ENCODE results near the gene TYW1B. TPM values are rescaled to one million over a fixed set of nuclear protein-coding genes. Genes with fewer than 3 reads are reported as not detected.
A peak's percentile ranks its signal among the peaks of the same experiment; 100 is the strongest.
"Not testable (repeated sequence)": the region's sequence is repeated elsewhere in the genome, so short reads cannot be mapped to it uniquely, and the experiment has no call there.

The TYW1B gene
- total and polyA plus RNA-seq, 4 experiments from 2014 or later = 0.30 to 8.4 (median 5.0) TPM

- Histone ChIP-seq H3K4me3 (ENCODE audit: low read length in 2 of 2) (no peak overlapping the region), H3K36me3 (ENCODE audit: insufficient read depth, low read length) (no peaks in the 10 kb centered on the region), H3K9me3 (ENCODE audit: control insufficient read depth in 1 of 2, low read length in 2 of 2) (no peaks in the 10 kb centered on the region), H3K4me1 (ENCODE audit: insufficient read depth, low read length) (no peaks in the 10 kb centered on the region), H3K27ac (ENCODE audit: low read depth, low read length) (no peak overlapping the region), H3K27me3 (ENCODE audit: insufficient read depth, low read length) (no peaks in the 10 kb centered on the region)
- no peak overlapping the region for H3K4me3 Mint-ChIP-seq
- H3K9me3 Mint-ChIP-seq = peaks cover 0 to 5% (median 3%) of the 10 kb centered on the region in 8 donors
- DNase-seq = no peak
- H3K27me3 Mint-ChIP-seq = no peaks in the 10 kb centered on the region
- POLR2A ChIA-PET (ENCODE audit: partially characterized antibody) = no interaction called here
- no peak overlapping the region for H3K27ac Mint-ChIP-seq
- H3K4me1 Mint-ChIP-seq = peaks cover 0 to 19% (median 12%) of the 10 kb centered on the region in 4 donors
- CTCF ChIA-PET (ENCODE audit: partially characterized antibody) = no interaction called here
- H3K36me3 Mint-ChIP-seq = peaks cover 16 to 31% of the 10 kb centered on the region in 2 donors
- intact Hi-C loops (cut with micrococcal nuclease) = no loop called here
These were observed 205.5 kb downstream of the TYW1B start for GRCh38 chr7:72622532-72622931.

- H3K4me3 ChIP-seq (ENCODE audit: low read length in 2 of 2); DNase-seq; H3K4me3 Mint-ChIP-seq; H3K9me3 Mint-ChIP-seq; POLR2A ChIA-PET (ENCODE audit: partially characterized antibody); H3K36me3 ChIP-seq (ENCODE audit: insufficient read depth, low read length); intact Hi-C loops (cut with micrococcal nuclease); H3K27me3 ChIP-seq (ENCODE audit: insufficient read depth, low read length); H3K4me1 ChIP-seq (ENCODE audit: insufficient read depth, low read length); CTCF ChIA-PET (ENCODE audit: partially characterized antibody); H3K27ac ChIP-seq (ENCODE audit: low read depth, low read length); H3K9me3 ChIP-seq (ENCODE audit: control insufficient read depth in 1 of 2, low read length in 2 of 2); H3K27me3 Mint-ChIP-seq: not testable (repeated sequence)
- peak overlapping the region in 1 of 7 donors; percentile 67 for H3K27ac Mint-ChIP-seq
- peaks cover 15 to 31% of the 10 kb centered on the region in 2 donors for H3K36me3 Mint-ChIP-seq
- H3K4me1 Mint-ChIP-seq = peaks cover 0 to 19% (median 11%) of the 10 kb centered on the region in 4 donors
These were observed 206.2 kb downstream of the TYW1B start for GRCh38 chr7:72621761-72622187.

DNA sequence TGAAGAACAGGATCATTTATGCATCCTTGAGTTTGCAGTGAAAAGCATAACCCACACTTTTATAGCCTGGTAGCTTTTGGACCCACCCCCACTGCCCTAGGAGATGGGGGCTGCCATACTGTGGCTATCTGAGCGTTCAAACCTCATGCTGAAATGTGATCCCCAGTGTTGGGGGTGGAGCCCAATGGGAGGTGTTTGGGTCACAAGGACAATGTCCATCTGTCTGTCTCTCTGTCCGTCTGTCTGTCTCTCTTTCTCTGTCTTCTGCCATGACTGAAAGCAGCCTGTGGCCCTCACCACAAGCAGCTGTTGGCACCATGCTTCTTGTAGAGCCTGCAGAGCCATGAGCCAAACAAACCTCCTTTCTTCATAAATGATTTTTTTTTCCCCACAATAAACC is 207.1 kb downstream of the TYW1B start:
- peaks cover 0 to 13% (median 10%) of the 10 kb centered on the region in 8 donors for H3K9me3 Mint-ChIP-seq
- intact Hi-C loops (cut with micrococcal nuclease); H3K4me3 Mint-ChIP-seq; H3K9me3 ChIP-seq (ENCODE audit: control insufficient read depth in 1 of 2, low read length in 2 of 2); H3K27me3 ChIP-seq (ENCODE audit: insufficient read depth, low read length); H3K4me1 ChIP-seq (ENCODE audit: insufficient read depth, low read length); CTCF ChIA-PET (ENCODE audit: partially characterized antibody); H3K36me3 ChIP-seq (ENCODE audit: insufficient read depth, low read length); H3K27me3 Mint-ChIP-seq; DNase-seq; POLR2A ChIA-PET (ENCODE audit: partially characterized antibody); H3K27ac ChIP-seq (ENCODE audit: low read depth, low read length); H3K4me3 ChIP-seq (ENCODE audit: low read length in 2 of 2): not testable (repeated sequence)
- peaks cover 23 to 38% of the 10 kb centered on the region in 2 donors for H3K36me3 Mint-ChIP-seq
- H3K4me1 Mint-ChIP-seq = peaks cover 0 to 19% (median 11%) of the 10 kb centered on the region in 4 donors
- H3K27ac Mint-ChIP-seq = peak overlapping the region in 1 of 7 donors; percentile 68

DNA sequence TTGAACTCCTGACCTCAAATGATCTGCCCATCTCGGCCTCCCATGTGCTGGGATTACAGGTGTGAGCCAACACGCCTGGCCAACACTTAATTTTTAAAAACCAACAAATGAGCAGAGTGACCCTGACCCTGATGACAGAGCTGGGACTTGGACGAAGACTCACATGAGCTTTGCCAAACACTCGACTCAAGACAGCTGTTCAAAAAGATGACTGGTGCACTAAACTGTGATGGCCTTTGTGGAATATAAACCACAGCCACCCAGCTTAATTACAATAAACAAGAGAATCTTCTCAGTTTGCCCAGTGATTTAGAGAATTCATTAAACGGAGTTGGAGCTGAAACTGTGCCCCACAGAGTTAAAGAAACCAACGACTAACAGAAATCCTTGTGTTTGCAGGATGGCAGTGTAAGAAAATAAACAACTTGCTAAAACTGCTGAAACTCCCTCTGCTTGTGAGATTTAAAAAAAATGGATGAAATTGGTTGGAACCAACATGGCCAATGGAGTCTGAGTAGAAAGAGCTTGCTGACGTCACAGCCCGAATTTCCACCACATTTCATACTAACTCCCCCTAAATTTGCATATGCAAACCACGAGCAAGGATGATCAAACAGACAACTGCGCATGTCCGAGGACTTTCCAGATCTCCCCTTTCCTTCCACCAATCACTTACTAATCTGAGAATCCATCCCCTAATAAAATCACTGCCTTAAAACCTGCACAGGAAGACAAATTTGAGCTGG is 209.4 kb downstream of the TYW1B start:
- H3K27ac Mint-ChIP-seq, H3K4me3 Mint-ChIP-seq: not testable (repeated sequence)
- peaks cover 37 to 53% of the 10 kb centered on the region in 2 donors for H3K36me3 Mint-ChIP-seq

GRCh38 chr7:72609761-72610160 is 218.2 kb downstream of the TYW1B start:
- H3K4me1 Mint-ChIP-seq; H3K27me3 Mint-ChIP-seq; intact Hi-C loops (cut with micrococcal nuclease); H3K4me3 ChIP-seq (ENCODE audit: low read length in 2 of 2); DNase-seq; H3K27ac Mint-ChIP-seq; H3K4me1 ChIP-seq (ENCODE audit: insufficient read depth, low read length); H3K27me3 ChIP-seq (ENCODE audit: insufficient read depth, low read length); POLR2A ChIA-PET (ENCODE audit: partially characterized antibody); H3K36me3 ChIP-seq (ENCODE audit: insufficient read depth, low read length); H3K4me3 Mint-ChIP-seq; H3K9me3 ChIP-seq (ENCODE audit: control insufficient read depth in 1 of 2, low read length in 2 of 2); H3K9me3 Mint-ChIP-seq; H3K27ac ChIP-seq (ENCODE audit: low read depth, low read length); CTCF ChIA-PET (ENCODE audit: partially characterized antibody): not testable (repeated sequence)
- H3K36me3 Mint-ChIP-seq = peaks cover 38 to 53% of the 10 kb centered on the region in 2 donors

More for the DNA sequence above, 209.4 kb downstream of the TYW1B start:
- DNase-seq; CTCF ChIA-PET (ENCODE audit: partially characterized antibody); H3K36me3 ChIP-seq (ENCODE audit: insufficient read depth, low read length); intact Hi-C loops (cut with micrococcal nuclease); H3K27me3 Mint-ChIP-seq; POLR2A ChIA-PET (ENCODE audit: partially characterized antibody); H3K27me3 ChIP-seq (ENCODE audit: insufficient read depth, low read length); H3K4me1 ChIP-seq (ENCODE audit: insufficient read depth, low read length); H3K4me3 ChIP-seq (ENCODE audit: low read length in 2 of 2); H3K9me3 ChIP-seq (ENCODE audit: control insufficient read depth in 1 of 2, low read length in 2 of 2); H3K27ac ChIP-seq (ENCODE audit: low read depth, low read length): not testable (repeated sequence)
- Mint-ChIP-seq H3K9me3 (peaks cover 0 to 19% (median 10%) of the 10 kb centered on the region in 8 donors), H3K4me1 (peaks cover 0 to 19% (median 12%) of the 10 kb centered on the region in 4 donors)

- H3K27ac ChIP-seq (ENCODE audit: low read depth, low read length); H3K9me3 ChIP-seq (ENCODE audit: control insufficient read depth in 1 of 2, low read length in 2 of 2); H3K27me3 Mint-ChIP-seq; H3K4me3 ChIP-seq (ENCODE audit: low read length in 2 of 2); CTCF ChIA-PET (ENCODE audit: partially characterized antibody); H3K4me1 ChIP-seq (ENCODE audit: insufficient read depth, low read length); H3K36me3 ChIP-seq (ENCODE audit: insufficient read depth, low read length); H3K9me3 Mint-ChIP-seq; H3K27ac Mint-ChIP-seq; H3K27me3 ChIP-seq (ENCODE audit: insufficient read depth, low read length); H3K4me1 Mint-ChIP-seq; POLR2A ChIA-PET (ENCODE audit: partially characterized antibody); H3K4me3 Mint-ChIP-seq; intact Hi-C loops (cut with micrococcal nuclease); DNase-seq: not testable (repeated sequence)
- H3K36me3 Mint-ChIP-seq = peaks cover 42 to 57% of the 10 kb centered on the region in 2 donors
These were observed 220.0 kb downstream of the TYW1B start for GRCh38 chr7:72607988-72608387.

DNA sequence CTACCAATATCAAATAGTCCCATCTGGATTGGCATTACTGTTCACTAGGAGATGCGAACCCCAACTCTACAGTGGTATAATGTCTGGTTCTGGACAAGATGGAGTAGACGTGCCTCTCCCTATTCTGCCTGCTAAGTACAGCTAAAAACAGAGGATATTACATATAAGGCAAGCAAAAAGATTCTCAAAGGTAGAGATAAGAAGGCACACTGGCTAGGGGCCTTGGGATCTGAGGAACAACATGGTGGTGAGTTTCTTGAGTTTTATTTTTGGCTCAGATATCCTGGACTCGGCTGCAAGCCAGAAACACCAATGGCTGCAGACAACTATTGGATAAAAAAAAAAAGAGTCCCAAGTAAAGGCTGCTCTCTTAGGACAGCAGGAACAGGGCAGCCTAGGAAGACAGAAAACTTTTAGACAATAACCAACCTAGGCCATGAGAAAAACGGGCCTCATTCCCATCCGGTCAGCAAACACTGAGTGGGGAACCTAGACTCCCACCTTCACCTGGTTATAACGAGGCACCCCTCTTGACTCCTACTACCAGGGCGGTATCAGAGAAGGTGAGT is 222.1 kb downstream of the TYW1B start:
- H3K4me3 ChIP-seq (ENCODE audit: low read length in 2 of 2); H3K9me3 ChIP-seq (ENCODE audit: control insufficient read depth in 1 of 2, low read length in 2 of 2); H3K27me3 ChIP-seq (ENCODE audit: insufficient read depth, low read length); CTCF ChIA-PET (ENCODE audit: partially characterized antibody); POLR2A ChIA-PET (ENCODE audit: partially characterized antibody); H3K9me3 Mint-ChIP-seq; H3K4me1 Mint-ChIP-seq; H3K36me3 ChIP-seq (ENCODE audit: insufficient read depth, low read length); H3K27ac ChIP-seq (ENCODE audit: low read depth, low read length); H3K27ac Mint-ChIP-seq; intact Hi-C loops (cut with micrococcal nuclease); H3K27me3 Mint-ChIP-seq; H3K4me3 Mint-ChIP-seq; DNase-seq; H3K4me1 ChIP-seq (ENCODE audit: insufficient read depth, low read length): not testable (repeated sequence)
- peaks cover 39 to 53% of the 10 kb centered on the region in 2 donors for H3K36me3 Mint-ChIP-seq
